DND-41 (cell line): ENCODE results near the gene DOP1B.

Experiments used
- CTCF ChIP-seq: IDR thresholded peaks from 2 replicates; pipeline ENCODE4 v1.5.1; 2012; ENCODE audit warnings: borderline replicate concordance, low read length, moderate library complexity, mild to moderate bottlenecking; ENCODE audit not compliant: poor library complexity, severe bottlenecking; ENCODE audit errors: extremely low read depth
- EZH2 ChIP-seq: IDR thresholded peaks from 3 replicates; pipeline ENCODE4 v1.6.1; 2012; ENCODE audit warnings: borderline replicate concordance, low read depth, mild to moderate bottlenecking, moderate library complexity, low read length, inconsistent platforms; ENCODE audit not compliant: severe bottlenecking

GRCh38 chr21:36174780-36175179 lies 18.2 kb downstream of the DOP1B start:
- TF ChIP-seq CTCF, result no peak
- no peak for TF ChIP-seq EZH2
